Ascending aorta (tissue), 2 donors: Measurements from ENCODE around the gene SLC4A1AP. TPM values are rescaled to one million over a fixed set of nuclear protein-coding genes. Genes with fewer than 3 reads are reported as not detected.
A peak's percentile ranks its signal among the peaks of the same experiment; 100 is the strongest.

Experiments
- DNase-seq, 2 donors: peaks; one replicate each; pipeline ENCODE4 v3.0.0-alpha.2; 2019; ENCODE audit warnings: low spot score in 2 of 2
- H3K27ac ChIP-seq, 2 donors: fragments of 200-600 bp; sonication (generic); one replicate each; pipeline ENCODE4 v1.5.1; 2016 to 2017; ENCODE audit warnings: mild to moderate bottlenecking in 1 of 2
- H3K27me3 ChIP-seq: fragments of 200-600 bp; sonication (generic); one replicate; pipeline ENCODE4 v1.5.1; 2017
- H3K36me3 ChIP-seq, 2 donors: fragments of 200-600 bp; sonication (generic); one replicate each; pipeline ENCODE4 v1.5.1; 2016
- H3K4me1 ChIP-seq, 2 donors: fragments of 200-600 bp; sonication (generic); one replicate each; pipeline ENCODE4 v1.5.1; 2016 to 2017; ENCODE audit warnings: mild to moderate bottlenecking in 1 of 2
- H3K4me3 ChIP-seq, 2 donors: fragments of 200-600 bp; sonication (generic); one replicate each; pipeline ENCODE4 v1.5.1; 2016 to 2017; ENCODE audit warnings: mild to moderate bottlenecking in 1 of 2
- H3K9me3 ChIP-seq, 2 donors: fragments of 200-600 bp; sonication (generic); one replicate each; pipeline ENCODE4 v1.5.1; 2016
- intact Hi-C: fragments of 100-400 bp; cut with DNase I; formaldehyde crosslinking; loops from one replicate; pipeline ENCODE4 v1.15.1; 2023
- total RNA-seq: library from RNA; depleted of rRNA; stranded (reverse); fragments of >200 nt; gene quantifications from one replicate; pipeline ENCODE4 v1.1.0, GENCODE V29; 2016
- TF ChIP-seq, protein P1 (sequence below), 3 experiments: fragments of 200-600 bp in 2 of 3; fragments of 450-650 bp in 1 of 3; sonication (generic) in 2 of 3; IDR thresholded peaks; one replicate each; pipeline ENCODE4 v1.5.1; 2016 to 2019; ENCODE audit warnings: antibody characterized with exemption in 3 of 3, mild to moderate bottlenecking in 1 of 3, moderate library complexity in 1 of 3

The SLC4A1AP gene
- total RNA-seq, 1 donor from 2014 or later: 26.8 TPM

DNA sequence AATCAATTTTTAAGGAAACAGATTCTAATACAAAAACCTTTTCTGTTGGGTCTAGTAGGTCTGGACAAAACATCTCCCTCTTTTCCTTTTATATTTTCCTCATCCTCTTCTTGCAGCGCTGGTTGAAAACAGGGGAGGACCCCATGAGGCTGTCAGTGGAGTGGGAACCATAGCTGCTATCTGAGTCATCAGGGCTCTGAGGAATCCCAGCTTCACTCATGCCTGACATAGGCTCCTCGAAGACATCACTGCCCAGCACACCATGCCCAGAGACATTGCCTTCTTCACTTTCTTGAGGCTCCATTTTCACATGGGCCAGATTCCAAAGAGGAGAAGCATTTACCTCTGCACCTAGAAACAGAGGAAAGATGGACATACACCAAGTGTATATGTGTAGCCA, 10.3 kb upstream of the SLC4A1AP start:
- peaks cover 62 to 95% of the 10 kb centered on the region in 2 donors for H3K36me3 ChIP-seq
- intact Hi-C loops: no loop called here

DNA sequence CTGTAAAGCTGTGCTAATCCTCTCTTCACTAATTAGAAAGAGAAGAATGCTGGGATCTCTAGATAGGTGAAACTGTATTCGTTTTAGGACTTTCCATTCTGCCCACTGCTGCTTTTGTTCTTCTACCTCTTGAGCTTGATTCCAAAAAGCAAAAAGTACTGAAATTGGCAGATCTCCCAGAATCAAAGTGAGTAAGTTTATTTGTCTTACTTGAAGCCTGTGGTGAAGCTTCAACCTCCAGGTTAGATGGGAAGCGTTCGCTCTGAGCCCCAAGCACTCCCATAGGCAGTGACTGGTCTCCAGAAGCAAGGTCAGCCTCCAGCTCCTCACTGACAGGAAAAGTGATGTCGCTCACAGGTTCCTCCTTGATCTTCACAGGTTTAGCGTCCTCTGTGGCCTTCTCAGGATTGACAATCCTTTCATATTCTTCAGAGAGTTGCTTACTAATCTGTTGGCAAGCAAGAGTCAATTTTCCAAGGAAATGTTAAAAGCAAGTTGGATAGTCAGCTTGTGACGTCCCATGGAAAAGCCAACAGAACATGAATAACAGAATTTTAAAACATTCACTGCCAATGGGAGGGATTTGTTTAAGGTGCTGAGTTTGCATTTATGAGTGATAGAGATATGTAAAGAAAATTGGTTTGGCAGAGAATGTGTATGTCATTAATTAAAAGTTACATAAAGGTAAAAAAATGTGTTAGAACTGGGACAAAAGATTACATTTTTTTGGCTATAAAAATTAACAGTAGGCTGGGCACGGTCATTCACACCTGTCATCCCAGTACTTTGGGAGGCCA, 8.3 kb upstream of the SLC4A1AP start:
- no peak overlapping the region for H3K4me3 ChIP-seq
- H3K9me3 ChIP-seq: no peaks in the 10 kb centered on the region
- intact Hi-C loops: no loop called here
- no peaks in the 10 kb centered on the region for H3K27me3 ChIP-seq
- H3K27ac ChIP-seq: no peak overlapping the region
- H3K4me1 ChIP-seq: no peaks in the 10 kb centered on the region
- TF ChIP-seq, protein P1, sequence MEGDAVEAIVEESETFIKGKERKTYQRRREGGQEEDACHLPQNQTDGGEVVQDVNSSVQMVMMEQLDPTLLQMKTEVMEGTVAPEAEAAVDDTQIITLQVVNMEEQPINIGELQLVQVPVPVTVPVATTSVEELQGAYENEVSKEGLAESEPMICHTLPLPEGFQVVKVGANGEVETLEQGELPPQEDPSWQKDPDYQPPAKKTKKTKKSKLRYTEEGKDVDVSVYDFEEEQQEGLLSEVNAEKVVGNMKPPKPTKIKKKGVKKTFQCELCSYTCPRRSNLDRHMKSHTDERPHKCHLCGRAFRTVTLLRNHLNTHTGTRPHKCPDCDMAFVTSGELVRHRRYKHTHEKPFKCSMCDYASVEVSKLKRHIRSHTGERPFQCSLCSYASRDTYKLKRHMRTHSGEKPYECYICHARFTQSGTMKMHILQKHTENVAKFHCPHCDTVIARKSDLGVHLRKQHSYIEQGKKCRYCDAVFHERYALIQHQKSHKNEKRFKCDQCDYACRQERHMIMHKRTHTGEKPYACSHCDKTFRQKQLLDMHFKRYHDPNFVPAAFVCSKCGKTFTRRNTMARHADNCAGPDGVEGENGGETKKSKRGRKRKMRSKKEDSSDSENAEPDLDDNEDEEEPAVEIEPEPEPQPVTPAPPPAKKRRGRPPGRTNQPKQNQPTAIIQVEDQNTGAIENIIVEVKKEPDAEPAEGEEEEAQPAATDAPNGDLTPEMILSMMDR (IDR thresholded peaks at IDR 0.05): no peak
- DNase-seq: no peak
- peaks cover 61 to 89% of the 10 kb centered on the region in 2 donors for H3K36me3 ChIP-seq

More for the DNA sequence above, 10.3 kb upstream of the SLC4A1AP start:
- H3K4me1 ChIP-seq: no peaks in the 10 kb centered on the region
- DNase-seq: no peak
- H3K27me3 ChIP-seq: no peaks in the 10 kb centered on the region
- H3K9me3 ChIP-seq: no peaks in the 10 kb centered on the region
- no peak overlapping the region for H3K4me3 ChIP-seq
- TF ChIP-seq, protein P1 (IDR thresholded peaks at IDR 0.05): no peak
- H3K27ac ChIP-seq: no peak overlapping the region

DNA sequence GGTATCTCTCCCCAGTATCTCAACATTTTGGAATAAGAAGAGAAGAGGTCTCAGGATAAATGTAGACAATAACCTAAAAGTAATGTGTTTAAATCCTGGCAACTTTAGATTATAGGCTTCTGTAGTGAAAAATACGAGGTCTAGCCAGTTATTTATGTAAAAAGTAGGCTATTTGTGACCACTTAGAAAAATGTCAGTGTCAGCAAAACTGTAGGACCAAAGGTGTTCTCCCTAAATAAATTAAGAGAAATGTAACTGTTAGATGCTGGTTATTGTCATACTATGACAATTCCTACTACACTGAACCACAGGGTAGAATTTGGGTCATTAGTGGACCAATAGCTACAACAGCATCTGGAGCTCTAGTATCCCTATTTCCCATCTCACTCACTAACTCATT, 2.3 kb upstream of the SLC4A1AP start:
- Histone ChIP-seq H3K27ac (no peak overlapping the region), H3K9me3 (no peaks in the 10 kb centered on the region), H3K4me1 (peaks cover 14 to 18% of the 10 kb centered on the region in 2 donors), H3K36me3 (peaks cover 26 to 42% of the 10 kb centered on the region in 2 donors), H3K4me3 (no peak overlapping the region), H3K27me3 (no peaks in the 10 kb centered on the region)
- no peak for DNase-seq
- intact Hi-C loops: no loop called here
- TF ChIP-seq, protein P1 (IDR thresholded peaks at IDR 0.05): no peak

DNA sequence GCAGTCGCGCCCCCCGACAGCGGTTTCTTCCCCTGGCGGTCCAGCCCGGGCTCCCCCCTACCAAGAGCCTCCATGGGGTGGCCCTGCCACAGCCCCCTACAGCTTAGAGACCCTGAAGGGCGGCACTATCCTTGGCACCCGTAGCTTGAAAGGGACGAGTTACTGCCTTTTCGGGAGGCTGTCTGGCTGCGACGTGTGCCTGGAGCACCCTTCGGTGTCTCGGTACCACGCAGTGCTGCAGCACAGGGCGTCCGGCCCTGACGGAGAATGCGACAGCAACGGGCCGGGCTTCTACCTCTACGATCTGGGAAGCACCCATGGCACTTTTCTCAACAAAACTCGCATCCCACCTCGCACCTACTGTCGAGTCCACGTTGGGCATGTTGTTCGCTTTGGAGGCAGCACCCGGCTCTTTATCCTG, 475 bp downstream of the SLC4A1AP start:
- DNase-seq: no peak
- TF ChIP-seq, protein P1 (IDR thresholded peaks at IDR 0.05): no peak
- Histone ChIP-seq H3K4me1 (peaks cover 14 to 22% of the 10 kb centered on the region in 2 donors), H3K36me3 (peaks cover 42 to 48% of the 10 kb centered on the region in 2 donors), H3K27ac (peak overlapping the region; percentile 90 to 93), H3K27me3 (no peaks in the 10 kb centered on the region), H3K4me3 (peak overlapping the region; percentile 82 to 95), H3K9me3 (no peaks in the 10 kb centered on the region)
- intact Hi-C loops: no loop called here

DNA sequence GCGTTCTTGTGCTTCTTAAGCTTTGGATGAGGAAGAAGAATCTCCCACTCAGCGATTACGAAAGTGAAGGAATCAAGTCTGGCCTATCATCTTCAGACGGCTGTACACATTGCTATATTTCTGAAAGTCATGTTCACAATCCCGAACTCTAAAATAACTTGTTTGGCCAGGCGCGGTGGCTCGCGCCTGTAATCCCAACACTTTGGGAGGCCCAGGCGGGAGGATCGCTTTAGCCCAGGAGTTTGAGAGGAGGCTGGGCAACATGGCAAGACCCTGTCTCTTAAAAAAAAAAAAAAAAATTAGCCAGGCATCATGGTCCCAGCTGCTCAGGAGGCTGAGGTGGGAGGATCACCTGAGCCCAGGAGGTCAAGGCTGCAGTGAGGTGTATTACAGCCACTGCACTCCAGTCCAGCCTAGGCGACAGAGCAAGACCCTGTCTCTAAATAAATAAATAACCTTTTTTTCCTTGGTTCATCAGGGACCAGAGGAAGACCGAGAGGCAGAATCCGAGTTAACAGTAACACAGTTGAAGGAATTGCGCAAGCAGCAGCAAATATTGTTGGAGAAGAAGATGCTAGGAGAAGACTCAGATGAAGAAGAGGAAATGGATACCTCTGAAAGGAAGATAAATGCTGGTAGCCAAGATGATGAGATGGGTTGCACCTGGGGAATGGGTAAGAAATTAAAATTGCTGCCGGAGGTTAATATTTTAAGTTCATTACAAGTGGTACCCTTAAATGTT, 1.1 kb downstream of the SLC4A1AP start:
- intact Hi-C loops: no loop called here
- no peak overlapping the region for H3K27ac ChIP-seq
- TF ChIP-seq, protein P1 (IDR thresholded peaks at IDR 0.05): no peak
- no peak for DNase-seq
- peaks cover 14 to 22% of the 10 kb centered on the region in 2 donors for H3K4me1 ChIP-seq
- peaks cover 46 to 49% of the 10 kb centered on the region in 2 donors for H3K36me3 ChIP-seq
- no peaks in the 10 kb centered on the region for H3K9me3 ChIP-seq
- H3K4me3 ChIP-seq: peak overlapping the region; percentile 82 to 95
- H3K27me3 ChIP-seq: no peaks in the 10 kb centered on the region
